Cardiac fibroblast (primary cell): ENCODE measurements around the gene GOLGA6L26.
"Not testable (repeated sequence)": the region's sequence is repeated elsewhere in the genome, so short reads cannot be mapped to it uniquely, and the experiment has no call there.

Experiments
- DNase-seq, 2 donors: peaks; one replicate each; pipeline versions ENCODE4 v3.0.0 to v3.0.0-alpha.2; 2010; ENCODE audit warnings: low read depth in 2 of 2
- H3K4me3 ChIP-seq, 2 donors: replicated peaks in 1 of 2; 1 replicate in 1 of 2; 2 replicates in 1 of 2; pipeline ENCODE4 v1.5.1; 2011; ENCODE audit warnings: low read depth in 2 of 2, low read length in 2 of 2, mild to moderate bottlenecking in 2 of 2, moderate library complexity in 1 of 2
- TF ChIP-seq, protein P1 (sequence below): IDR thresholded peaks from one replicate; pipeline ENCODE4 v1.5.1; 2011; ENCODE audit warnings: low read depth, mild to moderate bottlenecking, low read length, inconsistent platforms

Gene GOLGA6L26

DNA sequence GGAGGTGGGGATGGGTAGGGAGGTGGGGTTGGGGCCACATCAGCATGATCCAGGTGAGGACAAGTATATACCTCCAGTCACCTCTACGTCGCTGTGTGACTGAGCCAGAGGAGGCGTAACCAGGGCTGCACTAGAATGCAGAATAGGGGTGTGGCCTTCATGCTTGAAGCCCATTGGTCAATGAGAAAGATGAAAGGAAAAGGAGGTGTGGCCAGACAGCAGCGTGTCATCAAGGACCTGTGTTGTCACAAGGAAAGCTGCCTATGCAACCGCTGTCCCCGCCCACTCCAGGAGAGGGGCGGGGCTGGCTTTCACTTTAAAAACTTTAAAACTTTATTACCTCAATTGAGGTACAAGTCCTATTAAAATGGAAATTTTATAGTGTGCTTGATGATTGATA is at the start of gene GOLGA6L26:
Gene GOLGA6L26, minus strand, starts transcription at position 101 of the 400 bp plus-strand sequence. Its CDS starts 61 bp downstream, at position 40.
- DNase-seq, H3K4me3 ChIP-seq: not testable (repeated sequence)

DNA sequence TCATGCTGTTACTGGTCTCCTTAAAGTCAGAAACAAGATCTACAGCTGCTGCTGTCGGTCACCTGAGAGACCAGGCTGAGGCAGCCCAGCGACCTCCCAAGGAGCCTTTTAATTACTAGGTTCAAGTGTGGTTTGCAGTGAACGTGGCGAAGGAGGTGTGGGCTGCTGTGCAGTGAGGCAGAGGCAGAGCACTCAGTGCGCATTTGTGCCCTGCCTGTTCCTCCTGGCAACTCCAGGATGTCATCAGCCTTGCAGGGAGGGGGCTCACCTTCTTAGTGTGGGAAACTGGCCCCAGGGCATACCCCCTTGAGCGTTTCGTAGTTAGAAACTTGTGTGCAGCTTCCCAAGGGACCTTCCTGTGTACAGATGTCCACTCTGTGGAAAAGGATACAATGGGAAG is 47.2 kb upstream of the GOLGA6L26 start:
- not testable (repeated sequence) for H3K4me3 ChIP-seq, DNase-seq

DNA sequence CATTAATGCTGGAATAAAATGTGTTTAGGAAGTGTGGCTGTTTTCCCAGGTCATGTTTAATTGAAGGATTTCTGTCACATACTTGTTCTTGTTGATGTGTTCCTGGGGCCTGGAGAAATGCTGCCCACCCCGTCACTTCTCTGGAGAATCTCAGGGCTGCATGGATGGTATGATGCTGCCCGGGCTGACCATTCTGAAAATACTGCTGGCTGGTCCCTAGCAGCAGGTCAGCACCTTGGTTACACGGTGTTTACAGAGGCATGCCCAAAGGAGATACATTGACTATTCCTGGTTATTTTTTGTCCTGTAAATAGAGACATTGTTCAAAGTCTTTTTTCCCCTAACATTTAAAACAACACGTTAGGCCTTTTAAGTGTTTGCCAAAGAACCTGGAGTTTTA is 46.7 kb upstream of the GOLGA6L26 start:
- not testable (repeated sequence) for H3K4me3 ChIP-seq, DNase-seq

DNA sequence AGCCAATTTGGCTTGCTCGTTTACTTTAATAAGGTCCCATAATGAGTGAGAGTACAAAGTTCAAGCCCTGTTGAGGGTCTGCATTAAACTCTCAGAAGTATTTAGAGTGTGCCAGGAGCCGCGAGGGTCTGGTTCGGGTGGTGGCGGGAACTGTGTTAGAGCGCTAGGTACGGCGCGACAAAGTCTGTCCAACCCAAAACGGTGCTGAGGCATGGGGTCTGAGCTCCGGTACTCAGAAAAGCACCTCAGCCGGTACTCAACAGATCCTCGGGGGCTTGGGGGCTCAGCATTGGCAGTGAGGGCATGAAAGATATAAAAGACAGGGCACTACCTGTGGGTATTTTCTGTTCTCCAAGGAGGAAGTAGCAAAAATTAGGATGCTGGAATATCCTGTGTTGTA is 45.0 kb upstream of the GOLGA6L26 start:
- H3K4me3 ChIP-seq, DNase-seq: not testable (repeated sequence)

DNA sequence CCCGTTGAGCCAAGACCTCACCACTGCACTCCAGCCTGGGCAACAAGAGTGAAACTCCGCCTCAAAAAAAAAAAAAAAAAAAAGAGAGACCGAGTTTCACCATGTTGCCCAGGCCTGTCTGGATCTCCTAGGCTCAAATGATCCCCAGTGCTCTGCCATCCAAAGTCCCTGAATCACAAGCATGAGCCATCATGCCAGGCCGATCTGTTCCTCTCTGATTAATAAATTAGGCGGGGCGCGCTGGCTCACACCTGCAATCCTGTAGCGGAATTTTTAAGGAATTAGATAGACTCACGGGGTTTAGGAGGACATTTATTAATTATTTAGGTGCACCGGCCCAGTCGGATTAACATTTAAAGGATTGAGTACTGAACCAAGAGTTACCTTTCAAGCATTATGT is 40.2 kb upstream of the GOLGA6L26 start:
- H3K4me3 ChIP-seq, DNase-seq: not testable (repeated sequence)

DNA sequence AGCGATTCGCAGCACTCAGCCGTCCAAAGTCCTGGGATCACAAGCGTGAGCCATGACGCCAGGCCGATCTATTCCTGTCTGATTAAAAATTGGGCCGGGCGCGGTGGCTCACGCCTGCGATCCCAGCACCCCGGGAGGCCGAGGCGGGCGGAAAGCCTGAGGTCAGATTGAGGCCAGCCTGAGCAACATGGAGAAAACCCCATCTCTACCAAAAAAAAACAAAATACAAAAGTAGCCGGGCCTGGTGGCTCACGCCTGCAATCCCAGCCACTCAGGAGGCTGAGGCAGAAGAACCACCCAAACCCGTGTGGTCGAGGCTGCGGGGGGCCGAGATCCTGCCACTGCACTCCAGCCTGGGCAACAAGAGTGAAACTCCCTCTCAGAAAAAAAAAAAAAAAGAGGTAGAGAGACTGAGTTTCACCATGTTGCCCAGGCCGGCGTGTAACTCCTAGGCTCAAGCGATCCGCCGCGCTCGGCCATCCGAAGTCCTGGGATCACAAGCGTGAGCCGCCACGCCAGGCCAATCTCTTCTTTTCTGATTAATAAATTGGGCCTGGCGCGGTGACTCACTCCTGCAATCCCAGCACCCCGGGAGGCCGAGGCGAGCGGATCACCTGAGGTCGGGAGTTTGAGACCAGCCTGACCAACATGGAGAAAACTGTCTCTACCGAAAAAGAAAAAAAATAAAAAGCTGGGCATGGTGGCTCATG is 39.0 kb upstream of the GOLGA6L26 start:
- not testable (repeated sequence) for DNase-seq, H3K4me3 ChIP-seq

GRCh38 chr15:23372284-23372683 is 38.3 kb upstream of the GOLGA6L26 start:
- H3K4me3 ChIP-seq: no peak overlapping the region
- peak in 1 of 2 donors; percentile 23 for DNase-seq
- TF ChIP-seq, protein P1, sequence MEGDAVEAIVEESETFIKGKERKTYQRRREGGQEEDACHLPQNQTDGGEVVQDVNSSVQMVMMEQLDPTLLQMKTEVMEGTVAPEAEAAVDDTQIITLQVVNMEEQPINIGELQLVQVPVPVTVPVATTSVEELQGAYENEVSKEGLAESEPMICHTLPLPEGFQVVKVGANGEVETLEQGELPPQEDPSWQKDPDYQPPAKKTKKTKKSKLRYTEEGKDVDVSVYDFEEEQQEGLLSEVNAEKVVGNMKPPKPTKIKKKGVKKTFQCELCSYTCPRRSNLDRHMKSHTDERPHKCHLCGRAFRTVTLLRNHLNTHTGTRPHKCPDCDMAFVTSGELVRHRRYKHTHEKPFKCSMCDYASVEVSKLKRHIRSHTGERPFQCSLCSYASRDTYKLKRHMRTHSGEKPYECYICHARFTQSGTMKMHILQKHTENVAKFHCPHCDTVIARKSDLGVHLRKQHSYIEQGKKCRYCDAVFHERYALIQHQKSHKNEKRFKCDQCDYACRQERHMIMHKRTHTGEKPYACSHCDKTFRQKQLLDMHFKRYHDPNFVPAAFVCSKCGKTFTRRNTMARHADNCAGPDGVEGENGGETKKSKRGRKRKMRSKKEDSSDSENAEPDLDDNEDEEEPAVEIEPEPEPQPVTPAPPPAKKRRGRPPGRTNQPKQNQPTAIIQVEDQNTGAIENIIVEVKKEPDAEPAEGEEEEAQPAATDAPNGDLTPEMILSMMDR: no peak

DNA sequence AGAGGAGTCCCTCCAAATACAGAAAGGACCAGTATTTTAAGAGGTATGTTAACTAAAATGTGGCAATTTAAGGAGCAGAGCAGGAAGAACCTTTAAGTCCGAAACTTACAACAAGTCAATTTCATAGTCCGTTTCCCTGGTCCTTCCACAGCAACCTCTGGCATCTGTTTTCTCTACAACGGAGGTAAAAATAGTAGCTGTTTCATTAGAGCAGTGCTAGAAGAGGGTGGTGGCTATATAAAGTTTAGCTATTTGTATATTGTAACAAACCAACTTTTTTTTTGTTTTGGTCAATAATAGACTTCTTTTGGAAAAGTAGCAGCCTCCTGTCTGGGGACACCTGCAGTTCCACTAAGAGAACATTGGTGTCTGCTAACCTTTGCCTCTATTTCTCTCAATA is 37.9 kb upstream of the GOLGA6L26 start:
- DNase-seq, H3K4me3 ChIP-seq: not testable (repeated sequence)

GRCh38 chr15:23371134-23371533 is 37.1 kb upstream of the GOLGA6L26 start:
- H3K4me3 ChIP-seq, DNase-seq: not testable (repeated sequence)

DNA sequence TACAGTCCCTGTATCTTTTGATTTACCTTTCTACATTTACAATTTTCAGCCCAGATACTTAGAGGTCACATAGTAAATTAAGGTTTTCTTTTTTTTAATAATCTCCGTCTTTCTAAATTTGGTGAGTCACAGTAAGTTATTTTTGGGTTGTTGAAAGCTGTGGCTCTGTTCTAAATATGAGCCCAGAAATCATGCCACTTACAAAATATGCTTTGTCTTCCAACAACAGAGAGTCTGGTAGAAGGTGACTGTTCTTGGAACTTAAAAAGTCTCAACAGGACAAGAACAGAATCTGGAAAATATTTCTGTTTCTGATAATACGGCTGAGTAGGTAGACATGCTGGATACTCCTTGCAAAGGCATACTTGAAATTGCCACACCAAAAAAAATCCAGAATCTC is 36.6 kb upstream of the GOLGA6L26 start:
- no peak for DNase-seq
- TF ChIP-seq, protein P1: no peak
- no peak overlapping the region for H3K4me3 ChIP-seq

- not testable (repeated sequence) for H3K4me3 ChIP-seq
Observed at GRCh38 chr15:23364261-23364660, 30.3 kb upstream of the GOLGA6L26 start.

GRCh38 chr15:23362622-23363021 is 28.6 kb upstream of the GOLGA6L26 start:
- DNase-seq, H3K4me3 ChIP-seq: not testable (repeated sequence)

More at GRCh38 chr15:23364261-23364660, 30.3 kb upstream of the GOLGA6L26 start:
- DNase-seq: not testable (repeated sequence)

- not testable (repeated sequence) for DNase-seq, H3K4me3 ChIP-seq
Observed at GRCh38 chr15:23354448-23354847, 20.5 kb upstream of the GOLGA6L26 start, which contains the start of gene GOLGA8S. GOLGA8S (plus strand) TSS chr15:23354748; CDS start chr15:23354810, 62 bp downstream.

- not testable (repeated sequence) for H3K4me3 ChIP-seq, DNase-seq
Observed at GRCh38 chr15:23311233-23311632, 22.8 kb downstream of the GOLGA6L26 start.

DNA sequence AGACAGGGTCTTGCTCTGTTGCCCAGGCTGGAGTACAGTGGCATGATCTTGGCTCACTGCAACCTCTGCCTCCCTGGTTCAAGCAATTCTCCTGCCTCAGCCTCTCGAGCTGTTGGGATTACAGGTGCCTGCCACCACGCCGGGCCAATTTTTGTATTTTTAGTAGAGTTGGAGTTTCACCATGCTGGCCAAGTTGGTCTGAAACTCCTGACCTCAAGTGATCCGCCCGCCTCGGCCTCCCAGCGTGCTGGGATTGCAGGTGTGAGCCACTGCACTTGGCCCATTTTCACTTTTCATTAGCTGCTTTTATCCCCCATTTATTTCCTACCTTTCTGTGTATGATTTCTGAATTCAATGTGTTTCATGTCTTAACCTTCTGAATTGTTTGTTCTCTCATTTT is 28.1 kb downstream of the GOLGA6L26 start:
- DNase-seq, H3K4me3 ChIP-seq: not testable (repeated sequence)

DNA sequence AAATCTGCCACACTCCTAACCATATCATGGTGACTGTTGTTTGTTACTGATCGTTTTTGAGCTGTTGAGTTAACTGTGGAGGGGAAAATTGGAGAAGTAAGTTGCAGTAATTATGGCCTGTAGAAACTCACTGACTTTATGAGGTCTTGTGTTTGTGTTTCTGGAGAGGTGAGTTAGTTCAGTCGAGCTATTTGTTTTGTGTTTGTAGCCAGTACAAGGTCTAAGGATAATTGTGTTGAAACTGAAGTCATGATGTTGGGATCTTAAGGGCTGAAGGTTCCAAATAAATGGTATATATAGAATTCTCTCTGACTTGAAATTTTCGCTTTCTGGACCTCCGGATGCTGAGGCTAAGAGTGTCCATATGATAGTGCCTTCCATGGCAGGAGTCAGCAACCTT is 29.2 kb downstream of the GOLGA6L26 start:
- DNase-seq: not testable (repeated sequence)
- H3K4me3 ChIP-seq: peak overlapping the region in 1 of 2 donors; percentile 26

GRCh38 chr15:23304267-23304666 is 29.7 kb downstream of the GOLGA6L26 start:
- DNase-seq: not testable (repeated sequence)
- H3K4me3 ChIP-seq: peak overlapping the region; percentile 45 to 53
